GM21367 (cell line): ENCODE results near the gene GPR75.
"Not testable (repeated sequence)": the region's sequence is repeated elsewhere in the genome, so short reads cannot be mapped to it uniquely, and the experiment has no call there.

ENCODE experiments used
- ATAC-seq: cut with Tn5 transposase; IDR thresholded peaks from one replicate; pipeline ENCODE4 v1.9.1; 2021; ENCODE audit not compliant: unreplicated experiment

The GPR75 gene

GRCh38 chr2:53854678-53855077 lies 5.1 kb downstream of the GPR75 start:
- no peak for ATAC-seq

- ATAC-seq = no peak
Measured at GRCh38 chr2:53852532-53852931, 7.2 kb downstream of the GPR75 start.

- not testable (repeated sequence) for ATAC-seq
Measured at GRCh38 chr2:53851052-53851757, 8.6 kb downstream of the GPR75 start.

- no peak for ATAC-seq
Measured at GRCh38 chr2:53848062-53848461, 11.7 kb downstream of the GPR75 start.

GRCh38 chr2:53843595-53843994 lies 16.2 kb downstream of the GPR75 start:
- no peak for ATAC-seq

- ATAC-seq = no peak
Measured at GRCh38 chr2:53842891-53843290, 16.9 kb downstream of the GPR75 start.

GRCh38 chr2:53841651-53842050 lies 18.1 kb downstream of the GPR75 start:
- not testable (repeated sequence) for ATAC-seq

GRCh38 chr2:53840580-53840979 lies 19.2 kb downstream of the GPR75 start:
- no peak for ATAC-seq

- not testable (repeated sequence) for ATAC-seq
Measured at GRCh38 chr2:53829980-53830290, 29.8 kb downstream of the GPR75 start.

GRCh38 chr2:53829273-53829979 lies 30.3 kb downstream of the GPR75 start:
- ATAC-seq = no peak

- ATAC-seq = no peak
Measured at GRCh38 chr2:53828331-53828730, 31.4 kb downstream of the GPR75 start.

- ATAC-seq = no peak
Measured at GRCh38 chr2:53827398-53828175, 32.2 kb downstream of the GPR75 start.

- no peak for ATAC-seq
Measured at GRCh38 chr2:53826587-53827397, 33.0 kb downstream of the GPR75 start.

- no peak for ATAC-seq
Measured at GRCh38 chr2:53826030-53826410, 33.7 kb downstream of the GPR75 start.

GRCh38 chr2:53823639-53824038 lies 36.1 kb downstream of the GPR75 start:
- ATAC-seq = peak; percentile 53

GRCh38 chr2:53821810-53822209 lies 38.0 kb downstream of the GPR75 start:
- no peak for ATAC-seq

GRCh38 chr2:53820711-53821110 lies 39.1 kb downstream of the GPR75 start:
- ATAC-seq = no peak

- ATAC-seq = no peak
Measured at GRCh38 chr2:53820048-53820447, 39.7 kb downstream of the GPR75 start.

- no peak for ATAC-seq
Measured at GRCh38 chr2:53819634-53820033, 40.1 kb downstream of the GPR75 start.

GRCh38 chr2:53818854-53819435 lies 40.8 kb downstream of the GPR75 start:
- ATAC-seq = no peak

- ATAC-seq = no peak
Measured at GRCh38 chr2:53813151-53813550, 46.6 kb downstream of the GPR75 start.
